IMR-90 (cell line): ENCODE measurements around the gene DYDC1. TPM values are rescaled to one million over a fixed set of nuclear protein-coding genes. Genes with fewer than 3 reads are reported as not detected.

Experiments
- ATAC-seq: fragments of 200-7000 bp; cut with Tn5 transposase; 2 replicates; pipeline ENCODE4 v1.9.1; 2020; ENCODE audit warnings: low read depth, mild to moderate bottlenecking, moderate library complexity
- BruUV-seq: library from RNA; stranded (reverse); fragments of 400-500 nt; replicated peaks from 2 replicates; lab custom pipeline; 2021; lab: Mats Ljungman, UMichigan
- CTCF ChIA-PET: fragments of 300-600 bp; formaldehyde crosslinking; extraction: SDS; loops from one replicate; lab custom pipeline; 2021; ENCODE audit warnings: antibody characterized with exemption; lab: Yijun Ruan, JAX
- POLR2A ChIA-PET: fragments of 300-600 bp; sonication (Branson Sonifier 250); formaldehyde crosslinking; loops from one replicate; lab custom pipeline; 2022; ENCODE audit warnings: antibody characterized with exemption; ENCODE audit not compliant: unreplicated experiment; lab: Charles Lee
- DNase-seq: peaks from one replicate; pipeline ENCODE4 v3.0.0; 2013
- H2AFZ ChIP-seq: replicated peaks from 2 replicates; pipeline ENCODE3; 2013; ENCODE audit warnings: low read length, mild to moderate bottlenecking; ENCODE audit not compliant: poor library complexity
- H2AK5ac ChIP-seq: 2 replicates; pipeline ENCODE4 v1.6.1; 2013; ENCODE audit warnings: low read depth, low read length, inconsistent platforms
- H2AK9ac ChIP-seq: replicated peaks from 2 replicates; pipeline ENCODE3; 2013; ENCODE audit warnings: mild to moderate bottlenecking, low read depth, low read length, moderate library complexity; ENCODE audit not compliant: poor library complexity
- H2BK120ac ChIP-seq: 2 replicates; pipeline ENCODE4 v1.6.1; 2013; ENCODE audit warnings: low read depth, low read length, inconsistent platforms
- H2BK15ac ChIP-seq: 3 replicates; pipeline ENCODE4 v1.6.1; 2013; ENCODE audit warnings: low read depth, low read length, inconsistent platforms
- H2BK20ac ChIP-seq: 2 replicates; pipeline ENCODE4 v1.6.1; 2013; ENCODE audit warnings: low read depth, mild to moderate bottlenecking, inconsistent platforms, low read length, moderate library complexity
- H2BK5ac ChIP-seq: 2 replicates; pipeline ENCODE4 v1.6.1; 2013; ENCODE audit warnings: mild to moderate bottlenecking, low read depth, low read length, inconsistent platforms; ENCODE audit not compliant: poor library complexity, severe bottlenecking
- H3K14ac ChIP-seq: replicated peaks from 2 replicates; pipeline ENCODE4 v1.6.1; 2013; ENCODE audit warnings: low read depth, low read length, inconsistent platforms
- H3K18ac ChIP-seq: 2 replicates; pipeline ENCODE4 v1.6.1; 2013; ENCODE audit warnings: low read depth, low read length, control low read depth
- H3K23ac ChIP-seq: 2 replicates; pipeline ENCODE4 v1.6.1; 2013; ENCODE audit warnings: low read depth, low read length, inconsistent platforms
- H3K27ac ChIP-seq: 2 replicates; pipeline ENCODE4 v1.5.1; 2013; ENCODE audit warnings: mild to moderate bottlenecking, control low read depth, low read length; ENCODE audit not compliant: insufficient read depth
- H3K27me3 ChIP-seq: 2 replicates; pipeline ENCODE4 v1.6.1; 2013; ENCODE audit warnings: low read length; ENCODE audit not compliant: control insufficient read depth, insufficient read depth
- H3K36me3 ChIP-seq: 2 replicates; pipeline ENCODE4 v1.6.1; 2013; ENCODE audit warnings: low read length, mixed read lengths; ENCODE audit not compliant: control insufficient read depth, insufficient read depth
- H3K4ac ChIP-seq: 2 replicates; pipeline ENCODE4 v1.6.1; 2013; ENCODE audit warnings: low read depth, low read length, inconsistent platforms
- H3K4me1 ChIP-seq: 2 replicates; pipeline ENCODE4 v1.6.1; 2013; ENCODE audit warnings: low read length, mixed read lengths; ENCODE audit not compliant: control insufficient read depth, insufficient read depth
- H3K4me2 ChIP-seq: 2 replicates; pipeline ENCODE4 v1.6.1; 2013; ENCODE audit warnings: low read depth, mild to moderate bottlenecking, control low read depth, low read length, moderate library complexity
- H3K4me3 ChIP-seq: 2 replicates; pipeline ENCODE4 v1.5.1; 2013; ENCODE audit warnings: low read depth, mild to moderate bottlenecking, control low read depth, low read length, moderate library complexity; ENCODE audit not compliant: insufficient read depth
- H3K56ac ChIP-seq: 2 replicates; pipeline ENCODE4 v1.6.1; 2013; ENCODE audit warnings: low read length, inconsistent platforms; ENCODE audit not compliant: insufficient read depth; ENCODE audit errors: extremely low read depth
- H3K79me1 ChIP-seq, 2 experiments: 2 replicates each; pipeline ENCODE4 v1.6.1; 2013; ENCODE audit warnings: low read length in 2 of 2, inconsistent platforms in 1 of 2, low read depth in 1 of 2
- H3K9ac ChIP-seq: 2 replicates; pipeline ENCODE4 v1.6.1; 2013; ENCODE audit warnings: low read depth, low read length, control low read depth
- H3K9me1 ChIP-seq: 2 replicates; pipeline ENCODE4 v1.6.1; 2013; ENCODE audit warnings: low read length, inconsistent platforms; ENCODE audit not compliant: insufficient read depth
- H3K9me3 ChIP-seq: 2 replicates; pipeline ENCODE4 v1.6.1; 2013; ENCODE audit warnings: low read length; ENCODE audit not compliant: control insufficient read depth, insufficient read depth
- H4K20me1 ChIP-seq: 2 replicates; pipeline ENCODE4 v1.6.1; 2013; ENCODE audit warnings: low read length, inconsistent platforms; ENCODE audit not compliant: insufficient read depth
- H4K5ac ChIP-seq: 2 replicates; pipeline ENCODE4 v1.6.1; 2013; ENCODE audit warnings: mild to moderate bottlenecking, low read depth, low read length, control low read depth
- H4K8ac ChIP-seq, 2 experiments: 2 replicates each; pipeline ENCODE4 v1.6.1; 2013; ENCODE audit warnings: low read depth in 2 of 2, low read length in 2 of 2, control low read depth in 1 of 2, inconsistent platforms in 1 of 2
- H4K91ac ChIP-seq: 2 replicates; pipeline ENCODE4 v1.6.1; 2013; ENCODE audit warnings: low read depth, low read length, inconsistent platforms; ENCODE audit not compliant: insufficient read depth
- BHLHE40 ChIP-seq: fragments of 150-350 bp; IDR thresholded peaks from 2 replicates; pipeline ENCODE4 v1.6.1; 2016; ENCODE audit warnings: mild to moderate bottlenecking, low read depth, low read length
- CEBPB ChIP-seq: IDR thresholded peaks from 2 replicates; pipeline ENCODE4 v1.6.1; 2012; ENCODE audit warnings: low read depth, low read length, improper control_type of control experiment
- MAFK ChIP-seq: IDR thresholded peaks from 2 replicates; pipeline ENCODE4 v1.6.1; 2012; ENCODE audit warnings: low read depth, low read length, improper control_type of control experiment
- MAZ ChIP-seq: IDR thresholded peaks from 2 replicates; pipeline ENCODE4 v1.6.1; 2012; ENCODE audit warnings: low read depth, mild to moderate bottlenecking, low read length, improper control_type of control experiment, moderate library complexity, borderline replicate concordance
- MXI1 ChIP-seq: IDR thresholded peaks from 2 replicates; pipeline ENCODE4 v1.6.1; 2012; ENCODE audit warnings: low read depth, mild to moderate bottlenecking, low read length, moderate library complexity, borderline replicate concordance
- NFE2L2 ChIP-seq: fragments of 150-350 bp; IDR thresholded peaks from 2 replicates; pipeline ENCODE4 v1.6.1; 2016; ENCODE audit warnings: low read depth, mild to moderate bottlenecking, low read length
- POLR2A ChIP-seq: IDR thresholded peaks from 2 replicates; pipeline ENCODE4 v1.6.1; 2012; ENCODE audit warnings: mild to moderate bottlenecking, low read depth, low read length
- RAD21 ChIP-seq: IDR thresholded peaks from 2 replicates; pipeline ENCODE4 v1.6.1; 2012; ENCODE audit warnings: low read length, improper control_type of control experiment
- RCOR1 ChIP-seq: IDR thresholded peaks from 2 replicates; pipeline ENCODE4 v1.6.1; 2012; ENCODE audit warnings: mild to moderate bottlenecking, low read length, improper control_type of control experiment; ENCODE audit not compliant: insufficient replicate concordance
- RFX5 ChIP-seq: IDR thresholded peaks from 2 replicates; pipeline ENCODE4 v1.8.0; 2012; ENCODE audit warnings: low read depth, mild to moderate bottlenecking, low read length, moderate library complexity
- SMC3 ChIP-seq: fragments of 150-350 bp; IDR thresholded peaks from 2 replicates; pipeline ENCODE4 v1.6.1; 2016; ENCODE audit warnings: low read depth, mild to moderate bottlenecking, antibody characterized with exemption, low read length, moderate library complexity
- WGBS, 2 experiments: methylation state at CpG; one replicate each; pipeline versions ENCODE4 v1.1.5 to v1.1.7; 2013; ENCODE audit warnings: missing lambda C conversion rate in 2 of 2; ENCODE audit not compliant: insufficient read length in 1 of 2; ENCODE audit errors: extremely low coverage in 2 of 2; 5-methylcytosine and 5-hydroxymethylcytosine counted together
- dilution Hi-C: fragments of 300-500 bp; cut with HindIII; formaldehyde crosslinking; loops from one replicate; pipeline ENCODE4 v1.14.3; 2018; ENCODE audit warnings: low sequenced_read_pairs; ENCODE audit not compliant: unreplicated experiment
- in situ Hi-C: fragments of 300-500 bp; cut with MboI; formaldehyde crosslinking; loops from 3 replicates; pipeline ENCODE4 v1.14.3; 2019; ENCODE audit warnings: low sequenced_read_pairs, inconsistent platforms, mixed read lengths
- intact Hi-C: fragments of 100-400 bp; cut with micrococcal nuclease; formaldehyde crosslinking; loops from 2 replicates; pipeline ENCODE4 v1.10.0; 2022
- polyA plus RNA-seq, 3 experiments: library from polyadenylated mRNA; depleted of rRNA; stranded (reverse); fragments of >200 nt; gene quantifications; 2 replicates each; pipeline ENCODE4 v1.2.3, GENCODE V29; 2012; ENCODE audit warnings: low replicate concordance in 1 of 3
- total RNA-seq: library from RNA; depleted of rRNA; stranded (reverse); fragments of >200 nt; gene quantifications from 2 replicates; pipeline ENCODE4 v1.2.3, GENCODE V29; 2012
- TF ChIP-seq, protein P1 (sequence below): fragments of 150-350 bp; IDR thresholded peaks from 2 replicates; pipeline ENCODE4 v1.6.1; 2016; ENCODE audit warnings: low read depth, mild to moderate bottlenecking, low read length, moderate library complexity, borderline replicate concordance
- TF ChIP-seq, protein P2 (sequence below): conservative IDR thresholded peaks from 2 replicates; pipeline ENCODE4 v1.5.1; 2012; ENCODE audit warnings: mild to moderate bottlenecking, low read depth, low read length, improper control_type of control experiment
- TF ChIP-seq, protein P3 (sequence below): fragments of 150-350 bp; IDR thresholded peaks from 2 replicates; pipeline ENCODE4 v1.6.1; 2017; ENCODE audit warnings: mild to moderate bottlenecking, antibody characterized with exemption, low read length, low read depth

DYDC1 gene
- total and polyA plus RNA-seq, 2 of the 4 experiments (the other 2 are of a cell fraction) = not detected

DNA sequence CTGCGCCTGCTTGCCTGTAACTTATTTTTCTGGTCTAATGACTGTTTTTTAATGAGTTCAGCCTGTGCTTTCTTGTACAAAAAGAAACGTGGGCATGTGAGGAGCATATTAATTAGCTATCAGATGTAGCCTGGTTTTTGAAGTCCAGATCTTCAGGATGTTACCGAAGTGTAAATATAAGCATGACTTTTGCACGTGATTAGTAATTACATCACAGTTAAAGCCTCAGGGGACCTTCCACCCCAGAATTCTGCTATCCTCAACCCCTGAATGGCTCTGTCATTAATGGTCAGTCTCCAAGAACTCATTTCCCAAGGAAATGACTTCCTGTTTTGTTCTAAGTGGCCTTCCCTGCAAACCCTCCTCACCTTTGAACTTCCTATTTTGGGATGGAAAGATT, 49.6 kb upstream of the DYDC1 start:
- Histone ChIP-seq H3K27me3 (peaks cover 18% of the 10 kb centered on the region), H2BK15ac (no peak overlapping the region), H3K23ac (no peak overlapping the region), H3K4ac (no peak overlapping the region), H3K4me1 (no peaks in the 10 kb centered on the region; the same call in 1 of the 2 replicates), H3K4me3 (no peak overlapping the region), H3K36me3 (no peaks in the 10 kb centered on the region), H2BK120ac (no peak overlapping the region), H2AK9ac (no peak overlapping the region), H3K14ac (no peak overlapping the region), H2AK5ac (no peak overlapping the region), H3K4me2 (no peak overlapping the region), H3K27ac (no peak overlapping the region), H3K56ac (no peak overlapping the region), H4K5ac (no peak overlapping the region), H3K9ac (no peak overlapping the region), H3K9me3 (no peaks in the 10 kb centered on the region), H2BK20ac (no peak overlapping the region), H4K91ac (no peak overlapping the region), H4K20me1 (no peaks in the 10 kb centered on the region), H3K18ac (no peak overlapping the region), H3K9me1 (no peaks in the 10 kb centered on the region; the same call in 1 of the 2 replicates), H3K79me1 (no peaks in the 10 kb centered on the region), H2AFZ (no peak overlapping the region), H4K8ac (no peak overlapping the region), H2BK5ac (no peak overlapping the region)
- ChIA-PET CTCF (interaction anchor here (1.4 kb wide), 1 partner anchor 28 kb away, joined by 6 read pairs; no protein-coding TSS in a partner anchor), POLR2A (no interaction called here)
- no CpG with 5 or more reads among the region's 4 CpGs for WGBS, 2 experiments
- ATAC-seq (no peak), DNase-seq (no peak)
- in situ Hi-C loops = no loop called here
- no TSS peak for BruUV-seq
- TF ChIP-seq MAZ = no peak
- TF ChIP-seq, protein P1, sequence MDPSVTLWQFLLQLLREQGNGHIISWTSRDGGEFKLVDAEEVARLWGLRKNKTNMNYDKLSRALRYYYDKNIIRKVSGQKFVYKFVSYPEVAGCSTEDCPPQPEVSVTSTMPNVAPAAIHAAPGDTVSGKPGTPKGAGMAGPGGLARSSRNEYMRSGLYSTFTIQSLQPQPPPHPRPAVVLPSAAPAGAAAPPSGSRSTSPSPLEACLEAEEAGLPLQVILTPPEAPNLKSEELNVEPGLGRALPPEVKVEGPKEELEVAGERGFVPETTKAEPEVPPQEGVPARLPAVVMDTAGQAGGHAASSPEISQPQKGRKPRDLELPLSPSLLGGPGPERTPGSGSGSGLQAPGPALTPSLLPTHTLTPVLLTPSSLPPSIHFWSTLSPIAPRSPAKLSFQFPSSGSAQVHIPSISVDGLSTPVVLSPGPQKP = no peak
- no peak for TF ChIP-seq BHLHE40
- TF ChIP-seq MAFK = no peak
- no peak for TF ChIP-seq RAD21
- no peak for TF ChIP-seq MXI1
- no peak for TF ChIP-seq RFX5
- TF ChIP-seq SMC3 = no peak
- TF ChIP-seq, protein P2, sequence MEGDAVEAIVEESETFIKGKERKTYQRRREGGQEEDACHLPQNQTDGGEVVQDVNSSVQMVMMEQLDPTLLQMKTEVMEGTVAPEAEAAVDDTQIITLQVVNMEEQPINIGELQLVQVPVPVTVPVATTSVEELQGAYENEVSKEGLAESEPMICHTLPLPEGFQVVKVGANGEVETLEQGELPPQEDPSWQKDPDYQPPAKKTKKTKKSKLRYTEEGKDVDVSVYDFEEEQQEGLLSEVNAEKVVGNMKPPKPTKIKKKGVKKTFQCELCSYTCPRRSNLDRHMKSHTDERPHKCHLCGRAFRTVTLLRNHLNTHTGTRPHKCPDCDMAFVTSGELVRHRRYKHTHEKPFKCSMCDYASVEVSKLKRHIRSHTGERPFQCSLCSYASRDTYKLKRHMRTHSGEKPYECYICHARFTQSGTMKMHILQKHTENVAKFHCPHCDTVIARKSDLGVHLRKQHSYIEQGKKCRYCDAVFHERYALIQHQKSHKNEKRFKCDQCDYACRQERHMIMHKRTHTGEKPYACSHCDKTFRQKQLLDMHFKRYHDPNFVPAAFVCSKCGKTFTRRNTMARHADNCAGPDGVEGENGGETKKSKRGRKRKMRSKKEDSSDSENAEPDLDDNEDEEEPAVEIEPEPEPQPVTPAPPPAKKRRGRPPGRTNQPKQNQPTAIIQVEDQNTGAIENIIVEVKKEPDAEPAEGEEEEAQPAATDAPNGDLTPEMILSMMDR = no peak
- no peak for TF ChIP-seq RCOR1
- TF ChIP-seq POLR2A = no peak
- TF ChIP-seq, protein P3, sequence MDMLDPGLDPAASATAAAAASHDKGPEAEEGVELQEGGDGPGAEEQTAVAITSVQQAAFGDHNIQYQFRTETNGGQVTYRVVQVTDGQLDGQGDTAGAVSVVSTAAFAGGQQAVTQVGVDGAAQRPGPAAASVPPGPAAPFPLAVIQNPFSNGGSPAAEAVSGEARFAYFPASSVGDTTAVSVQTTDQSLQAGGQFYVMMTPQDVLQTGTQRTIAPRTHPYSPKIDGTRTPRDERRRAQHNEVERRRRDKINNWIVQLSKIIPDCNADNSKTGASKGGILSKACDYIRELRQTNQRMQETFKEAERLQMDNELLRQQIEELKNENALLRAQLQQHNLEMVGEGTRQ = no peak
- no peak for TF ChIP-seq NFE2L2
- TF ChIP-seq CEBPB = no peak
- intact Hi-C loops = no loop called here
- dilution Hi-C loops = no loop called here
